GM18498 (cell line): ENCODE results near the gene C19orf38.
"Not testable (repeated sequence)": the region's sequence is repeated elsewhere in the genome, so short reads cannot be mapped to it uniquely, and the experiment has no call there.

ENCODE experiments used
- ATAC-seq: cut with Tn5 transposase; IDR thresholded peaks from one replicate; pipeline ENCODE4 v1.9.1; 2021; ENCODE audit warnings: mild to moderate bottlenecking, moderate library complexity; ENCODE audit not compliant: unreplicated experiment

C19orf38 gene

DNA sequence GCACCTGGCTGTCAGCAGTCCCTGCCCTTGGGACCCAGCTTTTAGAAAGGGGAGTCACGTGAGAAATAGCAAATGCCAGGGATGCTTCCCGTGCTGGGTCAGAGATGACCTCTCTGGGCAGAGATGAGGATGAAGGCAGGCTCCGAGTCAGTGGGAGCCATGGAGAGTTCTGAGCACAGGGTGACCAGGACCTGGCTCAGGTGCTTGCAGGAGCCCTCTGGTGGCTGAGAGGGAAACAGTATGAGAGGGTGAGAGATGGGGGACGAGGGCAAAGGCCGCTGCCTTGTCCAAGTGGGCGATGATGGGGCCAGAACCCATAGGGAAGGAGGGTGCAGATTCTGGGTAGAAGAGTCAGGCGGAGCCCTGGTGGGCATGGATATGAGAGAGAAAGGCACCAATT, 28.0 kb upstream of the C19orf38 start:
- no peak for ATAC-seq

DNA sequence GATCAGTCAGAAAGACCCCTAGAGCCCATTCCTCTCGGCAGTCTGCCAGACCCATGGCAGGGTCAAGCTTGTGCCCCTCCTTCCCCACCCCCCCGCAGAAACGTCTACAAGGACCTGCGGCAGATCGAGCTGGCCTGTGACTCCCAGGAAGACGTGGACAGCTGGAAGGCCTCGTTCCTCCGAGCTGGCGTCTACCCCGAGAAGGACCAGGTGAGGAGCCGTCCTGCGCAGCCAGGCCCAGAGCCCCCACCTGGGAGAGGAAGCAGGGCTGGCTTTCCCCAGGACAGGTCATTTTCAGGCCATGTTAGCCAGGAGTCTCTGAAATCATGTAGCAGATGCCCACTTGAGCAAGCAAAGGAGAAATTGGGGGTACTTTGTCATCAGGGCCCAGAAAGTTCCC, 24.5 kb upstream of the C19orf38 start:
- no peak for ATAC-seq

DNA sequence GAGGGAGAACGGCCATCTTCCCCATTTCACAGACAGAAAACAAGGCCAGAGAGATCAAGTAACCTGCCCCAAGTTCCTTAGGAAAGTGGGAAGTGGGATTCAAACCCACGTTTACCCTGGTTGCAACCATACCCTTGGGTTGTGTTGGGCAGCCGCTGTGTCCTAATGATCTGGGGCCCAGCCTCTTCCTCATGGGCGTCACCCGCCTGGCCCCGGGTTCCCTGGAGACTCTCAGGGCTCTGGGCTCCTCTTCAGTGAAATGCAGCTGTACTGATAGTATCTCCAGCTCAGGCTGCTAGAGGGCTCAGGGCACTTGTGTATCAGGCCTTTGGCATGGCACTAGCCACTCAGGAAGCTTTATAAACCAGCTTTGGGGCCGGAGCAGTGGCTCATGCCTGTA, 22.0 kb upstream of the C19orf38 start:
- no peak for ATAC-seq

GRCh38 chr19:10826846-10827245, 21.4 kb upstream of the C19orf38 start:
- ATAC-seq, result no peak

GRCh38 chr19:10828981-10829821, 19.0 kb upstream of the C19orf38 start:
- ATAC-seq, result no peak

DNA sequence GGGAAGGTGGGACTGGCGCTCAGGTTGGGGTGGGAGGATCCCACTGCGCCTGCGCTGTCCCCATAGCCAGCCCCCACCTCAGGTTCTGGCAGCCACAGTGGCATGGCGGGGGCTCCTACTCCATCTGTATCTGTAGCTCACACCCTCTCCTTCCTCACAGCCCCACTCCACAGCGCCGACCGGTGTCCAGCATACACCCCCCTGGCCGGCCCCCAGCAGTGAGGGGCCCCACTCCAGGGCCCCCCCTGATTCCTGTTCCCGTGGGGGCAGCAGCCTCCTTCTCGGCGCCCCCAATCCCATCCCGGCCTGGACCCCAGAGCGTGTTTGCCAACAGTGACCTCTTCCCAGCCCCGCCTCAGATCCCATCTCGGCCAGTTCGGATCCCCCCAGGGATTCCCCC, 18.2 kb upstream of the C19orf38 start:
- no peak for ATAC-seq

- ATAC-seq, result no peak
These were observed 17.8 kb upstream of the C19orf38 start for GRCh38 chr19:10830370-10830769.

- no peak for ATAC-seq
These were observed 17.1 kb upstream of the C19orf38 start for GRCh38 chr19:10830931-10831779.

DNA sequence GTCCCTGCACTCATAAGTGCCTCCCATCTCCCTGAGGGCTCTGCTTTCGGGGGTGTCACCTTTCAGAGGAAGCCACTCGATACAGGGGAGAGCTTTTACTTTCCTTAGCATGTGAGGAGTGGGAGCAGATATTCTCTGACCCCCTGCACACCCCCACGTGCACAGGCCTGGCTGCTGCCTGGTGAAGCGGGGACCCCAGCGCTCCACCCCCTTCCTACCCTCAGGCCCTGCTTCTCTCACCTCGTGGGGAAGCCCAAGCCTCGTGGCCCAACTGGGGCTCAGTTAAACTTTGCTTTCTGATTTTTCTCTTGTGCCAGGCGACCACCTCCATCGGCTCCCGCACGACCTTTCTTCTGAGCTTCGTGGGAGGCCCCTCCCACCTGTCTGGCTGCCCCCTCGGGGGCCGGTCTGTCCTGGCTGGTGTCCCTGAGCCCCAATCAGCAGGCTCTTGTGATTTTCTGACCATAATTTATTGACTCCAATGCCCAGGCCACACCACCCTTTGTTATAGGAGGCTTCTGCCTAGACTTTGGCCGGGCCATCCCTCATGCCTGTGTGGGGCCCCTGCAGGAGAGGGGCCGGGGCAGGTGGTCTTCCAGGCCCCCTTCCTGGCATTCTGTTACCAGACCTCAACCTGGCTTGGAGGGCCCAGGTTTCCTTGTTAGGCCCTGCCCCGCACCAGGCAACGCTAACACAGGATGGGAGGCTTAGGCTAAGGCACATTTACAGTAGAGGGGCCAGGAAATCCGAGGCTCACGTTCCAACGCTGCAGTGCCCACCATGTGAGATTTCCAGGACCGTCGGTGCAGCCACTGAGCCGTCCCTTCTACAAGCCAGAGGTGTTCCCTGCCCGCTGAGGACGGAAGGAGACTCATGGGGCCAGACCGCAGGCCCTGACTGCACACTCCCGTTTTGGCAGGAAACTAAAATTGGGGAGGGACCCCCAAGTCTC, 16.0 kb upstream of the C19orf38 start:
- no peak for ATAC-seq

DNA sequence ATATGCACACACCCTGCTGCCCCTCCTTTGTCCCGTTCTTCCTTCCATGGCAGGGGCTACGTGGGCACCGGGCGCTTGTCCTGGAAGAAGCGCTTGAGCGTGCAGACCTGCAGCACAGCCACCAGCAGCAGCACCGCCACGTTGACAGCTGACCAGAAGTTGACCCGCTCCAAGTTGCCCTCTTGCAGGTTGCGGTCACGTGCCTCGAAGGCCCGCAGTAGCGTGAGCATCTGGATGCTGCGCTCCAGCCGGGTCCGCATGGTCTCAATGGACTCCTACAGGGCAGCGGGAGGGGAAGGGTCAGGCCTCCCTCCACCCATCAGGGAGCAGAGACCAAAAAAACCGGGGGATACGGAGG, 15.3 kb upstream of the C19orf38 start:
- ATAC-seq, result no peak

GRCh38 chr19:10835089-10835753, 13.0 kb upstream of the C19orf38 start:
- no peak for ATAC-seq

DNA sequence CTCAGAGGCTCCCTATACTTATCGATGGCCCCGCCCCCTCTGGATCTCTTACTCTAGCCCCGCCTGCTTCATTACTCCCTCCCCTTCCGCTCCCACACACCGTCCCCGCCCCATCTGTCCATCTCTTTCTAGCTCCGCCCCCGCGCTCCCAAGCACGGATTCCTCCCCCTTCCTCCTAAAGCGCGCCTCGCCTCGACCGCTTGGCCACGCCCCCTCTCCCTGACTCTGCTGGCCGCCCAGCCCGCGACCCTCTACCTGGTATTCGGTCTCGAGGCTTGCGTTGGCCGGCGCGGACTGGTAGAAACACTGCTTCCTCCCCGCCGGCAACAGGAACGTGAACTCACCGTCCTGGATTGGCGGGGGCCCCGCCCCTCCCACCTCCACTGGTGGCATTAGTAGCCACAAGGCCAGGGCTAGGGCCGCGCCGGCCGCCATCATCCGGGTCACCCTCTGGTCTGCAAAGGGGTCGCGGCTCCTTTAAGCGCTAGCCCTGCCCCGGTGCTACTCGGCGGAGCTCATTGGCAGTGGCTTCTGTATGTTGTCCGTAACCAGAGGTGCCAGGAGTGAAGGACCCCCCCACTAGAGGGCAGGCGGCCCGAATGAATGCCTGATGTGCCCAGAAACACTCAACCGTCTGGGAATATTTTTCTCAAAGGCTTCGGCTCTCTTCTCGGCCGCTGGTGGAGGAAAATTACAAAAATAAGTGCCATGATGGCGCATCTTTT, 12.3 kb upstream of the C19orf38 start, which contains the start of gene TMED1:
TMED1 (minus strand) TSS at position 459 of the 725 bp plus-strand sequence; CDS start at position 438, 21 bp downstream.
- ATAC-seq, result peak; percentile 75

DNA sequence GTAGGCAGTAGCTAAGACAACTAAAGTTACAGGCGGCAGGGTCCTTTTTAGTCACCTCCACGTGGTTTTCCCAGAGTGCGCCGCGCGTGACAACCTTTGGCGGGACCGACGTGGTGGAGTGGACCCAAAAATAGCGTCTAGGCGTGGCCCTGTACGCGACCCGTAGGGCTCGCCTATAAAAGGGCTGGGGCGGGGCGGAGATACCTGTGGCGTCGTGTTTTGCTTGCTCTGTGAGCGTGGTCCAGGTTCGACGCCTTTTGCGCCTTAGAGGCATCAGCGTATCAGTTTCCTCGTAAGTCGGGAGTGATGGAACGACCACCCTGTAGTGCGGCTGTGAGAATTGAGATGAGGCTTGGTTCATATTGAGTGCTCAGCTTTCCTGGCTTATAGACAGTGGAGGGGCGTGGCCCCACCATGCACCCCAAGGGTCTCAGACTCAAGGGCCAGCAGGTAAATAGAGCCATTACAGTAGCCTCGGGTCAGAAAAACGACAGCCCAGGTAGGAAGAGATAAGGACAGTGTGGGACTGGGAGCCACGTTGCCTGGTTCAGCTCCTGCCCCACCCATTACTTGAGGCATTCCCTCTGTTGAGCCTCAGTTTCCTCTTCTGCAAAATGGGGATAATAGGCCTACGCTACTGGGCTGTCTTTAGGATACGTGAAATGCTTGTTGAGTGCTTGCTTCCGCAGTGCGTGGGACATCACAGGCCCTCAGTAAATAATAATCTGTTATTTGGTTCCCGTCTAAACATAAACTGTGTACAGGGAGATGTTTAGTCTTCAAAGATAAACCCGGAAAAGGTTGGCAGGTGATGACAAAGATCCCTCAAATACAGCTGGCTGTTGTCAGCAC, 11.5 kb upstream of the C19orf38 start:
- peak; percentile 24 for ATAC-seq

- ATAC-seq, result not testable (repeated sequence)
These were observed 10.6 kb upstream of the C19orf38 start for GRCh38 chr19:10837649-10838048.

DNA sequence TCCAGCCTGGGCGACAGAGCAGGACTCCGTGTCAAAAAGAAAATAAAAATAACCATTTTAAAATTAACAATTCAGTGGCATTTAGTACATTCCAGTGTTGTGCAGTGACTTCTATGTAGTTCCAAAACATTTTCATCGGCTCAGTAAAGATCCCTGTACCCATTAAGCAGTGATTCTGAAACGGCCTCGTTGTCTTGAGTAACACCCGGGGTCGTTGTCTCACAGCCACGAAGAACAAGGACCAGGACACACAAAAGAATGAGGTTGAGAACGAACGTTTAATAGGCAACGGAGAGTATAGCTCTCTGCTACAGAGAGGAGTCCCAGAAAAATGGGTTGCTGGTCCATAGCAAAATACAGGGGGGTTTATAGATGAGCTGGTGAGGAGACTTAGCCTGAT, 9.8 kb upstream of the C19orf38 start:
- no peak for ATAC-seq

DNA sequence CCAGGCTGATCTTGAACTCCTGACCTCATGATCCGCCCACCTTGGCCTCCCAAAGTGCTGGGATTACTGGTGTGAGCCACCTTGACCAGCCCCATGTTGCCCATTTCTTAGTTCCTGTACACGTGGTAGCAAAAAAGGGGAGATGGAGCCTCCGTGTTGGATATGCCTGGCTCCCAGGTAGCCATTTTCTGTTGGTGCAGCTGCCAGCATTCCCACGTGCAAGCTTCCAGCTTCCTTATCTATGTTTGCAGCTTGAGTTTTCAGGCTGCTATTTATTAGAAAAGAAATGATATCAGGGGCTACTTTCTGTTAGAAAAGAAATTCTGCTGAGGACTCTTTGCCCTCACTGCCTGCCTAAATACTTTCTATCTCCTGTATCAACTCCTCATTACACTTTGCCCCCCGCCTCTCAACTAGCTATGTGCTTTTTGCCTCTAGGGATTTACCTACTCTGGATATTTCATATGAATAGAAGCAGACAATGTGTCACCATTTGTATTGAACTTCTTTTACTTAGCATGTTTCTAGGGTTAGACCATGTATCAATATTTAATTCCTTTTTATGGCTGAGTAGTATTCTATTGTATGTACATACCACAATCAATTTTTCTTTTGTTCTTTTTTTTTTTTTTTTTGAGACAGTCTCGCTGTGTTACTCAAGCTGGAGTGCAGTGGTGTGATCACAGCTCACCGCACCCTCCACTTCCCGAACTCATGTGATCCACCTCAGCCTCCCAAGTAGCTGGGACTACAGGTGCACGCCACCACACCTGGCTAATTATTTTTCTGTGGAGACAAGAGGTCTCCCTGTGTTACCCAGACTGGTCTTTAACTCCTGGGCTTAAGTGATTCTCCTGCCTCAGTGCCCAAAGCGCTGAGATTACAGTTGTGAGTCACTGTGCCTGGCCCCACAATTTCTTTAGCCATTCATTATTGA, 8.8 kb upstream of the C19orf38 start:
- ATAC-seq, result no peak

DNA sequence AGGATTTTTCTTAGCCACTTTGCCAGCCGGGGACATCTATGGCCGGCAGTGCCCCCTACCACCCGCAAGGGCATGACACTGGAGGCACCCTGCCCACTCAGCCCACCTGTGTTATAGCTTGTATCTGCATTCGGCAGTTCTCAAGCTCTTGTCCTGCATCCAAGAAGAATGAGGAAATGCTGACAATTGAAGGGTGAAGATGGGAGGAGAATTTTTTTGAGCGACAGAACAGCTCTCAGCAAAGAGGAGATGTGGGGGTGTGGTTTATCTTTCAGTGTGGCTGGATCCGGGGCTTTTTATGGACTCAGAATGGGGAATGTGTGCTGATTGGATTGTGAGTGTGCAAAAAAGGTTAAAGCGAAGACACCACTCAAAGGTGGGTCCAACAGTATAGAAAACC, 5.4 kb upstream of the C19orf38 start:
- no peak for ATAC-seq
